Astrocyte (in vitro differentiated cells and primary cell): ENCODE measurements around the gene CRLF3. TPM values are rescaled to one million over a fixed set of nuclear protein-coding genes. Genes with fewer than 3 reads are reported as not detected.
A peak's percentile ranks its signal among the peaks of the same experiment; 100 is the strongest.

Experiments
- DNase-seq: peaks from one replicate; pipeline ENCODE4 v3.0.0-alpha.2; 2010; ENCODE audit warnings: low read depth
- FAIRE-seq: peaks from 2 replicates; lab custom pipeline; 2011; peaks lifted over from hg19 to GRCh38; lab: Jason Lieb, UNC
- H2AFZ ChIP-seq: 2 replicates; pipeline ENCODE4 v1.6.0; 2012; ENCODE audit warnings: low read depth, low read length, inconsistent platforms
- H3K27ac ChIP-seq: 2 replicates; pipeline ENCODE4 v1.5.1; 2011; ENCODE audit warnings: low read depth, low read length, inconsistent platforms
- H3K27me3 ChIP-seq: 2 replicates; pipeline ENCODE4 v1.6.0; 2011; ENCODE audit warnings: low read length, inconsistent platforms; ENCODE audit not compliant: insufficient read depth
- H3K36me3 ChIP-seq: 2 replicates; pipeline ENCODE4 v1.5.1; 2011; ENCODE audit warnings: low read length, inconsistent platforms; ENCODE audit not compliant: insufficient read depth
- H3K4me1 ChIP-seq: 2 replicates; pipeline ENCODE4 v1.5.1; 2011; ENCODE audit warnings: low read length, inconsistent platforms; ENCODE audit not compliant: insufficient read depth
- H3K4me2 ChIP-seq: 2 replicates; pipeline ENCODE4 v1.6.0; 2012; ENCODE audit warnings: low read length, inconsistent platforms
- H3K4me3 ChIP-seq: 2 replicates; pipeline ENCODE4 v1.5.1; 2011; ENCODE audit warnings: low read depth, mild to moderate bottlenecking, low read length, inconsistent platforms; ENCODE audit not compliant: insufficient read depth
- H3K79me2 ChIP-seq: 2 replicates; pipeline ENCODE4 v1.6.0; 2012; ENCODE audit warnings: mild to moderate bottlenecking, low read length, inconsistent platforms; ENCODE audit not compliant: insufficient read depth
- H3K9ac ChIP-seq: 2 replicates; pipeline ENCODE4 v1.6.0; 2012; ENCODE audit warnings: mild to moderate bottlenecking, low read length, inconsistent platforms
- H3K9me3 ChIP-seq: 2 replicates; pipeline ENCODE4 v1.5.1; 2012; ENCODE audit warnings: low read depth, mild to moderate bottlenecking, low read length, inconsistent platforms; ENCODE audit not compliant: insufficient read depth
- H4K20me1 ChIP-seq: 2 replicates; pipeline ENCODE4 v1.6.0; 2012; ENCODE audit warnings: low read length, inconsistent platforms; ENCODE audit not compliant: insufficient read depth
- H3K27ac Mint-ChIP-seq: one replicate; pipeline ENCODE4 v1.8.0; 2021; ENCODE audit warnings: mild to moderate bottlenecking, mixed read lengths; ENCODE audit not compliant: unreplicated experiment
- H3K27me3 Mint-ChIP-seq: one replicate; pipeline ENCODE4 v1.8.0; 2021; ENCODE audit warnings: low read depth, mixed read lengths; ENCODE audit not compliant: unreplicated experiment
- H3K36me3 Mint-ChIP-seq: one replicate; pipeline ENCODE4 v1.8.0; 2021; ENCODE audit warnings: low read depth, mixed read lengths; ENCODE audit not compliant: unreplicated experiment
- H3K4me1 Mint-ChIP-seq: one replicate; pipeline ENCODE4 v1.8.0; 2021; ENCODE audit warnings: low read depth, mixed read lengths; ENCODE audit not compliant: unreplicated experiment
- H3K4me3 Mint-ChIP-seq: one replicate; pipeline ENCODE4 v1.8.0; 2021; ENCODE audit warnings: mild to moderate bottlenecking, moderate library complexity, mixed read lengths; ENCODE audit not compliant: unreplicated experiment
- H3K9me3 Mint-ChIP-seq: one replicate; pipeline ENCODE4 v1.8.0; 2021; ENCODE audit warnings: mild to moderate bottlenecking, mixed read lengths; ENCODE audit not compliant: unreplicated experiment
- EZH2 ChIP-seq: IDR thresholded peaks from 2 replicates; pipeline ENCODE4 v1.6.1; 2012; ENCODE audit warnings: mild to moderate bottlenecking, low read length, inconsistent platforms; ENCODE audit not compliant: insufficient read depth
- total RNA-seq: library from RNA; stranded (reverse); gene quantifications from 2 replicates; pipeline ENCODE4 v1.2.1, GENCODE V29; 2021
- TF ChIP-seq, protein P1 (sequence below): IDR thresholded peaks from 2 replicates; pipeline ENCODE4 v1.5.1; 2011; ENCODE audit warnings: low read depth, mild to moderate bottlenecking, inconsistent platforms, low read length, moderate library complexity; ENCODE audit not compliant: insufficient read depth

Gene CRLF3
- total RNA-seq, 1 donor from 2014 or later, result 8.0 TPM

GRCh38 chr17:30840771-30841170, 16.3 kb upstream of the CRLF3 start:
- H3K36me3 Mint-ChIP-seq, result peaks cover 3% of the 10 kb centered on the region
- Histone ChIP-seq H3K4me3 (no peak overlapping the region), H3K4me1 (no peaks in the 10 kb centered on the region), H4K20me1 (no peaks in the 10 kb centered on the region), H3K4me2 (no peak overlapping the region), H3K9ac (no peak overlapping the region), H3K79me2 (no peaks in the 10 kb centered on the region), H3K27me3 (no peaks in the 10 kb centered on the region), H3K9me3 (no peaks in the 10 kb centered on the region), H2AFZ (no peak overlapping the region), H3K36me3 (peaks cover 10% of the 10 kb centered on the region), H3K27ac (no peak overlapping the region)
- no peak for FAIRE-seq
- H3K4me1 Mint-ChIP-seq, result no peaks in the 10 kb centered on the region
- H3K27me3 Mint-ChIP-seq, result no peaks in the 10 kb centered on the region
- TF ChIP-seq, protein P1, sequence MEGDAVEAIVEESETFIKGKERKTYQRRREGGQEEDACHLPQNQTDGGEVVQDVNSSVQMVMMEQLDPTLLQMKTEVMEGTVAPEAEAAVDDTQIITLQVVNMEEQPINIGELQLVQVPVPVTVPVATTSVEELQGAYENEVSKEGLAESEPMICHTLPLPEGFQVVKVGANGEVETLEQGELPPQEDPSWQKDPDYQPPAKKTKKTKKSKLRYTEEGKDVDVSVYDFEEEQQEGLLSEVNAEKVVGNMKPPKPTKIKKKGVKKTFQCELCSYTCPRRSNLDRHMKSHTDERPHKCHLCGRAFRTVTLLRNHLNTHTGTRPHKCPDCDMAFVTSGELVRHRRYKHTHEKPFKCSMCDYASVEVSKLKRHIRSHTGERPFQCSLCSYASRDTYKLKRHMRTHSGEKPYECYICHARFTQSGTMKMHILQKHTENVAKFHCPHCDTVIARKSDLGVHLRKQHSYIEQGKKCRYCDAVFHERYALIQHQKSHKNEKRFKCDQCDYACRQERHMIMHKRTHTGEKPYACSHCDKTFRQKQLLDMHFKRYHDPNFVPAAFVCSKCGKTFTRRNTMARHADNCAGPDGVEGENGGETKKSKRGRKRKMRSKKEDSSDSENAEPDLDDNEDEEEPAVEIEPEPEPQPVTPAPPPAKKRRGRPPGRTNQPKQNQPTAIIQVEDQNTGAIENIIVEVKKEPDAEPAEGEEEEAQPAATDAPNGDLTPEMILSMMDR, result no peak
- TF ChIP-seq EZH2, result no peak
- no peak overlapping the region for H3K27ac Mint-ChIP-seq
- H3K9me3 Mint-ChIP-seq, result no peaks in the 10 kb centered on the region
- no peak overlapping the region for H3K4me3 Mint-ChIP-seq
- DNase-seq, result no peak

GRCh38 chr17:30838202-30838807, 13.8 kb upstream of the CRLF3 start:
- H3K4me1 Mint-ChIP-seq, result no peaks in the 10 kb centered on the region
- no peak for TF ChIP-seq EZH2
- TF ChIP-seq, protein P1, result no peak
- peaks cover 3% of the 10 kb centered on the region for H3K36me3 Mint-ChIP-seq
- no peak for FAIRE-seq
- no peaks in the 10 kb centered on the region for H3K9me3 Mint-ChIP-seq
- Histone ChIP-seq H2AFZ (no peak overlapping the region), H3K4me1 (no peaks in the 10 kb centered on the region), H3K9me3 (no peaks in the 10 kb centered on the region), H4K20me1 (no peaks in the 10 kb centered on the region), H3K9ac (no peak overlapping the region), H3K4me2 (no peak overlapping the region), H3K79me2 (peaks cover 15% of the 10 kb centered on the region), H3K27me3 (no peaks in the 10 kb centered on the region), H3K36me3 (peaks cover 4% of the 10 kb centered on the region), H3K4me3 (no peak overlapping the region), H3K27ac (no peak overlapping the region)
- no peak for DNase-seq
- H3K27ac Mint-ChIP-seq, result no peak overlapping the region
- no peaks in the 10 kb centered on the region for H3K27me3 Mint-ChIP-seq
- H3K4me3 Mint-ChIP-seq, result no peak overlapping the region

DNA sequence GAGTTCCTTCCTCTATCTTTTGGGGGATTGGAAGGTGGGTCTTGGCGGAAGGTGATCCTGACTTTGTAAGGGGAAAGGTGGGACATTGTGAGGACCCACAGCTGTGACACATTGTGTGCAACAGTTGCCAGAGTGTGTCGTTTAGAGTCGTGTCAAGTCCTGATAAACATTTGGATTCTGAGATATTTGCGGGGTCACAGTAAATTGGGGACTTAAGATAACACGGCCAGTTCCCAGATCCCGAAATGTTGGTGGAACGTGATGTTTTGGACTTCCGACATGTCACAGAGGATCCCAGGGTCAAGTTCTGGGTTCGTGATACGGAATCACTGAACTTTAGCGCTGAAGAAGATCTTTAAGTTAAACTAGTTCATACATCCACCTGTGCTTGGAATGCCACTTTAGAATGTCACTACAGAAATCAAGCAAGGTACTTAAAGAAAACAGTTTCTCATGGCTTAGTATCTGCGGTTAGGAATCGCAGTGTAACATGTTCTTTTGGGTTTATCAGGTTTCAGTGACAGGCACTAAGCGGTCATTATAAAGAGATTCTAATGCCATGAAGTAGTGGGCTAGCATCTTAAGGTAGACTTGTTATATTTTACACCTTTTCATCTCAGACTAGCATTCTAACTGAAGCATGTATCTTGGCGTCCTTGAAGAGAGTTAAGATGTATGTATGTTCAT, 8.1 kb upstream of the CRLF3 start:
- H3K9me3 ChIP-seq, result no peaks in the 10 kb centered on the region

More for the DNA sequence above, 8.1 kb upstream of the CRLF3 start:
- Histone ChIP-seq H3K27me3 (no peaks in the 10 kb centered on the region), H3K4me3 (peak overlapping the region; percentile 94), H3K36me3 (no peaks in the 10 kb centered on the region), H3K4me2 (peak overlapping the region; percentile 95), H3K27ac (peak overlapping the region; percentile 74), H4K20me1 (no peaks in the 10 kb centered on the region), H3K4me1 (peaks cover 5% of the 10 kb centered on the region), H3K9ac (peak overlapping the region; percentile 94), H3K79me2 (peaks cover 30% of the 10 kb centered on the region), H2AFZ (peak overlapping the region; percentile 97)
- Mint-ChIP-seq H3K27me3 (no peaks in the 10 kb centered on the region), H3K9me3 (no peaks in the 10 kb centered on the region), H3K36me3 (peaks cover 3% of the 10 kb centered on the region), H3K27ac (peak overlapping the region; percentile 56), H3K4me3 (peak overlapping the region; percentile 97), H3K4me1 (peaks cover 9% of the 10 kb centered on the region)
- DNase-seq (no peak), FAIRE-seq (no peak)
- TF ChIP-seq, protein P1, result no peak
- TF ChIP-seq EZH2, result no peak
